ENCODE measurements around the gene ISG20L2. TPM values are rescaled to one million over a fixed set of nuclear protein-coding genes. Genes with fewer than 3 reads are reported as not detected.

Gene ISG20L2
- total RNA-seq, 1 donor from 2014 or later, result 12.3 TPM

DNA sequence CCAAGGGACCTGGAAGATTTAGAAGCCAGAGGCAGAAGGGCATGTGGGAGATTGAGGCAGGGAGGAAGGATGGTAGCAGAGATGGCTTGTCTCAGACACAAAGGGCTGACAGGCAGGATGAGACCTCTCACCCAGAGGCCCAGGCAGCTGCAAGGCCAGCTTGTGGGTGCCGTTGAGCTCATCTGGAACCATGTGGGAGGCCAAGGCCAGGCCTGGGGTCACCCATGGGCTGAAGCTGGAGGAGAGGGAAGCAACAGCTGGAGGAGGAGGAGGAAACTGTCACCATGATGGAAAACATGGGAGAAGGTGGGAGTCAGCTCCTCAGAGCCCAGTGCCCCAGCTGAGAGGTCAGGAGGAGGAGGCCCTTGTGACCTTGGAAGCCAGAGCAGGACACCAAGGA, 29.6 kb downstream of the ISG20L2 start:
- no peak for DNase-seq
- no peak for ATAC-seq (ENCODE audit: poor library complexity)
- intact Hi-C loops (cut with DNase I), result loop anchor here (10.0 kb wide), 1 partner anchor 196 kb away; the partner anchor contains the start of gene PEAR1

DNA sequence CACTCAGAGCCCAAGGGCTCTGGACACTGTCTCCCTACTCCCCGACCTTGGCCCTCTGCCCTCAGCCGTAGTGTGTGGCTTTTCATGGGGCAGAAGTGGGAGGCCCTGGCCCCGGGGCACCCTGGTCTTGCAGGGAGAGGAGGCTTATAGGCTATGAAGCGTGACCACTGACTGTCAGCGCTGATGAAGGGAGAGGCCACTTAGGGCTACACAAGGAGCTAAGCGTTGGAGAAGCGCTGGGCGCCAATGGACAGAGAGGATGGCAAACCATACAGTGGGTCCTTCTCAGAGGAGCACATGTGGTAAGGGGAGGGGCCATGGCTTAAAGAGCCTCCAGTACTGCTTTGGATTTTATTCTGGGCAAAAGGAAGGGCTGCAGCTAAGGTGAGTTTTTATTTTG, 31.1 kb downstream of the ISG20L2 start:
- ATAC-seq (ENCODE audit: poor library complexity), result no peak
- no peak for DNase-seq
- intact Hi-C loops (cut with DNase I), result loop anchor here (10.0 kb wide), 1 partner anchor 197 kb away; the partner anchor contains the start of gene PEAR1

- intact Hi-C loops (cut with DNase I), result loop anchor here (10.0 kb wide), 1 partner anchor 198 kb away; the partner anchor contains the start of gene PEAR1
- ATAC-seq (ENCODE audit: poor library complexity), result no peak
- no peak for DNase-seq
These were observed 31.8 kb downstream of the ISG20L2 start for GRCh38 chr1:156696755-156697154.

DNA sequence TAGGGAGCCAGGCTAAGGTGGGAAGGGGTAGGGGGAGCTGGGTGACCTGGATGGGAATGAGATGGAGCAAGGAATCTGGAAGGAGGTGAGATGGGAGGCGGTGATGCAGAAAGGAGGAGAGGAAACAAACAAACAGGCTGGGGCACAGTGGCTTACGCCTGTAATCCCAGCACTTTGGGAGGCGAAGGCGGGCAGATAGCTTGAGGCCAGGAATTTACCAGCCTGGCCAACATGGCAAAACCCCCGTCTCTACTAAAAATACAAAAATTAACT, 33.9 kb downstream of the ISG20L2 start:
- DNase-seq, result no peak
- intact Hi-C loops (cut with DNase I), result loop anchor here (10.0 kb wide), 1 partner anchor 200 kb away; the partner anchor contains the start of gene PEAR1
- no peak for ATAC-seq (ENCODE audit: poor library complexity)

GRCh38 chr1:156693848-156694689, 34.5 kb downstream of the ISG20L2 start:
- intact Hi-C loops (cut with DNase I), result loop anchor here (10.0 kb wide), 1 partner anchor 201 kb away; the partner anchor contains the start of gene PEAR1
- ATAC-seq (ENCODE audit: poor library complexity) (no peak), DNase-seq (no peak)

GRCh38 chr1:156692925-156693847, 35.4 kb downstream of the ISG20L2 start:
- DNase-seq (no peak), ATAC-seq (ENCODE audit: poor library complexity) (no peak)
- intact Hi-C loops (cut with DNase I), result loop anchor here (10.0 kb wide), 1 partner anchor 202 kb away; the partner anchor contains the start of gene PEAR1

DNA sequence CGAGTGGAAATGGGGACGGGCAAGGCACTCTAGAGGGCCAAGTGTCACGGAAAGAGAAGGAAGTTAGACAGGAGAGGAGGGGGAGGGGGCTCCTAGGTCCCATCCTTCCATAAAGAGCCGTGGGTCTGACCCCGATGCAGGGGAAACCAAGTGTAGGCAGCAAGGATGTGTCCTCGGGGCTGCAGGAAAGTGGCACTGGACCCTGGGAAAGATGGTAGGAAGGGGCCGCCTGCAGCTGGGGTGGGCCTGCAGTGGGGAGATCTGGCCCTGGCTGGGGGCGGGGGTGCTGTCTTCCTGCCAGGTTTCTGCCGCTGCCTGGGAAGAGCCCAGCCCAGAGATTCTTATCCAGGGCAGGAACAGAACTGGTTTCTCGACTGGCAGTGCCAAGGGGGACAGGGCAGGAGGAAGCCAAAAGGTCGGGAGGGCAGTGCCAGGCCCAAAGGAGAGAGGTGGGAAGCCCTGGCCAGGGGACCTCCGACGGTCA, 36.1 kb downstream of the ISG20L2 start:
- ATAC-seq (ENCODE audit: poor library complexity), result no peak
- intact Hi-C loops (cut with DNase I), result loop anchor here (10.0 kb wide), 1 partner anchor 202 kb away; the partner anchor contains the start of gene PEAR1
- no peak for DNase-seq

GRCh38 chr1:156691665-156692440, 36.7 kb downstream of the ISG20L2 start:
- ATAC-seq (ENCODE audit: poor library complexity) (no peak), DNase-seq (no peak)
- intact Hi-C loops (cut with DNase I), result loop anchor here (10.0 kb wide), 1 partner anchor 203 kb away; the partner anchor contains the start of gene PEAR1

GRCh38 chr1:156691191-156691590, 37.4 kb downstream of the ISG20L2 start:
- intact Hi-C loops (cut with DNase I), result loop anchor here (10.0 kb wide), 1 partner anchor 204 kb away; the partner anchor contains the start of gene PEAR1
- DNase-seq (no peak), ATAC-seq (ENCODE audit: poor library complexity) (no peak)

GRCh38 chr1:156690675-156691036, 37.9 kb downstream of the ISG20L2 start:
- intact Hi-C loops (cut with DNase I), result loop anchor here (10.0 kb wide), 1 partner anchor 204 kb away; the partner anchor contains the start of gene PEAR1

DNA sequence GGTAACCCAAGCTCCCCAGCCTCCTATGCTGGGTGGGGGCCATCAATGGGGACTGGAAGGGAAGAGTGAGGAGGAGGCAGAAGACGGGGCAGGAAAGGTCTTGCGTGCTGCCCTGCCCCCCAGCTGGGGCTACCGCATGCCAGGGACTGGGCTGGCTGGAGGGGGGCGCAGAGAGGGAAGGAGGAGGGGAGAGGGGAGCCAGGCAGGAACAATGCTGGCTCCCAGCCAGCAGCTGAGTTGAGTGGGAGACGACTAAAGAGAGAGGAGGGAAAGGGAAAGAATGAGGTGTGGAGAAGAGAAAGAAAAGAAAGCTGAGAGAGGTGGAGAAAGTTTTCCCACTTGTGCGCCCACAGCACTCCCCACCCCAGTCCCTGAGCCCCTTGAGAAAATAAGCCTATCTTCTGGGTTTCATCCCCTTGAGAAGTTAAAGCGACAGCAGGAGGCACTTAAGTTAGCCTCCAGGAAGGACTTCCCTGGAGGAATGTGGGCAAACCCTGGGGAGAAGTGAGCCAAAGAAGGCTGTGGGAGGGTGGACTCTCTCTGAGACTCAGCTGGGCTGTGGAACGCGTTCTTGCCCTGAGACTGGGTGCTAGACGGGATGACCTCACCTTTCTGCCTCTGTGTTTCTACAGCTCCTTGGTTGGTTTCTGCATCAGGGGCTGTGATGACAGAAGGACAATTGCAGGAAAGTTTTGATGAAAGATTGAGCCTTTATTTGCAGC, 38.5 kb downstream of the ISG20L2 start:
- DNase-seq (peak; percentile 31), ATAC-seq (ENCODE audit: poor library complexity) (no peak)
- intact Hi-C loops (cut with DNase I), result loop anchor here (2.0 to 10.0 kb wide), 2 partner anchors 35 to 205 kb away; partner anchors contain the start of gene PEAR1

More at GRCh38 chr1:156690675-156691036, 37.9 kb downstream of the ISG20L2 start:
- ATAC-seq (ENCODE audit: poor library complexity) (no peak), DNase-seq (no peak)

DNA sequence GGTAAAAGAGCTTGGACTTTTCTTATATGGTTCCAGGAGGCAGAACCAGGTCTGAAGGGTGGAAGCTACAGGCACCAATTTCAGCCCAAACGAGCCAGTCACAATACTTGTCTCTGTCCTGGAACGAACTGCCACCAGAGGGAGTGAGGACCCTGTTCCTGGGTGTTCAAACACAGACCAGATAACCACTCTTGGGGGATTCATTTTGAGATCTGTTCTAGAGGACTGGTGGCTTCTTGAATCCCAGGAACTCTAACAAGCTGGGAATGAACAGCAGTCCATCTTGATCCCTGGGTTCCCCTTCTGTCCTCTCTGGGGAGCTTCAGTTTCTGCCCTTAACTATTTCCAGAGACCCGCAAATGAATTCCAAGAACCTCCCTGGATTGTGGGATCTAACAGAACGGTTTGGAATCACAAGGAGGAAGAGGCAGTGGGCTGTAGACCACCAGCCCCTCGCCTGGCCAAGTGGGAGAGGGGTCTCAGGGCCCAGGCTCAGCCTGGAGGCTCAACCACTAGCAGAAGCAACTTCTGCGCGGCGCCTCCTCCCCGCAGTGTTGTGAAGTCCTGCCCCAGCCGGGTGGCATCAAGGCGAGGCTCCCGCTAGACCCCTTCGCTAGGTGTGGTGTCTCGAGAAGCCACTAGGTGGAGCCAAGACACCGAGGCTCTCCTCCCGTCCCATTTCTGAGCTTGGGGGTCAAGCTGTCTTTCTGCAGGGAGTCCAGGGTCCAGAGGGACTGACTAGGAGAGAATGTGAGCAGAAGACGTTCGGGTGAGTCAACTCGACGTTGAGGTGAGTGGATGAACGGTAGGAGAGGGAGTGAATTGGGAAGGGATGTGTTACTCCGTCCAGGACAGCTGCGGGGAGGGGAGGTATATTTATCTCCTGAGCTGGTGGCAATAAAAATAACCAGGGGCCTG, 39.3 kb downstream of the ISG20L2 start:
- ATAC-seq (ENCODE audit: poor library complexity) (peak; percentile 96), DNase-seq (peak; percentile 80)
- intact Hi-C loops (cut with DNase I), result loop anchor here (2.0 kb wide), 1 partner anchor 36 kb away; no protein-coding TSS in a partner anchor

- DNase-seq, result no peak
- no peak for ATAC-seq (ENCODE audit: poor library complexity)
- intact Hi-C loops (cut with DNase I), result loop anchor here (5.0 kb wide), 1 partner anchor 37 kb away; no protein-coding TSS in a partner anchor
These were observed 44.3 kb downstream of the ISG20L2 start for GRCh38 chr1:156684227-156684782.

DNA sequence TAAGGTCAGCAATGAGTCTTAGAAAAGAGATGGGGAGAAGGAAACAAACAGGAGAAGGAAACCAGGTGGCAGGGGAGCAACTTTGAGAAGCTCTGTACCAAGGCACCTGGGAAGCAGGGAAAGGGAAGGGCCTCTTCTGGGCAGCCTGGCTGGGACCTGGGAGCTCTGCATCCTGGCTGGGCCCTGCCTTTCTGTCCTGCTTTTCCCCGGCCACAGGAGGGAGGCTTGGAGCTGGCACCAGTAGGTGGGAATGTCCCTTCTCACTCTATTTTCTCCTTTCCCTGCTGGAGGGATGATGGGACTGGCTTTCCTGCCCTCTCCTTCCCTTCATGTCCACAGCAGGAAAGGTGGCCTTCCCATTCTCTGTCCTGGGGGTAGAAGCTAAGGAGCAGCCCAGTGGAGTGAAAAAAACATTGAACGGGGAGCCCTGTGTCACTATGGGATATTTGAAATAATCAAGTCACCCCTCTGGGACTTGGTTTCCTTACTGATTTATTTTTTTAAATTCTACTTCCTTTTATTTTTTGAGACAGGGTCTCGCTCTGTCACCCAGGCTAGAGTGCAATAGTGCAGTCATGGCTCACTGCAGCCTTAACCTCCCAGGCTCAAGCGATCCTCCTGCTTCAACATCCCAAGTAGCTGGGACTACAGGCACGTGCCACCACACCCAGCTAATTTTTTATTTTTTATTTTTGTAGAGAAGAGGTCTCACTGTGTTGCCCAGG, 46.2 kb downstream of the ISG20L2 start:
- ATAC-seq (ENCODE audit: poor library complexity) (no peak), DNase-seq (peak; percentile 37)
- intact Hi-C loops (cut with DNase I), result loop anchor here (5.0 kb wide), 1 partner anchor 35 kb away; no protein-coding TSS in a partner anchor
